HUES48 (cell line): ENCODE results near the gene INSYN1.

Experiments used
- H3K27ac ChIP-seq: one replicate; pipeline ENCODE4 v1.7.0; 2013; ENCODE audit warnings: low read depth, low read length, inconsistent platforms
- H3K27me3 ChIP-seq: 2 replicates; pipeline ENCODE4 v1.6.1; 2013; ENCODE audit warnings: mild to moderate bottlenecking, low read length; ENCODE audit not compliant: control insufficient read depth, insufficient read depth
- H3K36me3 ChIP-seq: 2 replicates; pipeline ENCODE4 v1.6.1; 2013; ENCODE audit warnings: low read length; ENCODE audit not compliant: control insufficient read depth, insufficient read depth
- H3K4me1 ChIP-seq: 2 replicates; pipeline ENCODE4 v1.6.1; 2013; ENCODE audit warnings: mild to moderate bottlenecking, low read length; ENCODE audit not compliant: control insufficient read depth, insufficient read depth
- H3K4me3 ChIP-seq: 2 replicates; pipeline ENCODE4 v1.5.1; 2013; ENCODE audit warnings: mild to moderate bottlenecking, low read depth, low read length
- H3K9ac ChIP-seq: 2 replicates; pipeline ENCODE4 v1.6.1; 2013; ENCODE audit warnings: mild to moderate bottlenecking, low read depth, low read length, moderate library complexity
- H3K9me3 ChIP-seq: 2 replicates; pipeline ENCODE4 v1.6.1; 2013; ENCODE audit warnings: low read length; ENCODE audit not compliant: control insufficient read depth, insufficient read depth

The INSYN1 gene

DNA sequence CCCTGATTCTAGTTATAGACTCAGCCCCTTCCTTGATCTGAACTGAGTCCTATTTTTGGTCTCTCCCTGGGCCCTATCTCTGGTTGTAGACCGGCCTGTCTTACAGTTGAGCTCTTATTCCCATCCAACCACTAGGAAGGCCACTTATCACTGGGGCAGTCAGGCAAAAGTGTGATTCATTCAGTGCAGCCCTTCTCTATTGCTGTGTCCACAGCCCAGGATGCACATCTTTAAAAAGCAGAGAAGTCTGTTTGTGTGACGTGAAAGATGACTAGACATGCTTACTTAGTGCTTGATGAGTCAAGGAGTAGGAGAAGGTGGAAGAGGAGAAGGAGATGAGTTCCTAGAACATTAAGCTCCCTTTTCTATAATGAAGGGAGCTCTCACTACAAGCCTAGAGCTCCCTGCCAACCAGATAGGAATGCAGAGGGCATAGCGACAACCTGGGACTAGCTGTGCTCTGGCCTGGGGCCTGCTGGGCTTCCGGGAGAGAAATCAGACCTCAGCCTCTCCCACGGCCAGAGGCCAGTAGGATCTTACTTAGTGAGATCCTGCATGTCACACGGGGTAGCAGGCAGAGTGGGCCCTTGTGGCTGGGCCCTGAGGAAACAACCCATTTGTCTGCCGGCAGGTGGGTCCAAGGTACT lies 25.7 kb downstream of the INSYN1 start:
- no peak overlapping the region for H3K4me3 ChIP-seq
- no peak overlapping the region for H3K27ac ChIP-seq
- no peak overlapping the region for H3K9ac ChIP-seq
- no peaks in the 10 kb centered on the region for H3K27me3 ChIP-seq
- H3K36me3 ChIP-seq: no peaks in the 10 kb centered on the region
- no peaks in the 10 kb centered on the region for H3K4me1 ChIP-seq
- H3K9me3 ChIP-seq: no peaks in the 10 kb centered on the region

DNA sequence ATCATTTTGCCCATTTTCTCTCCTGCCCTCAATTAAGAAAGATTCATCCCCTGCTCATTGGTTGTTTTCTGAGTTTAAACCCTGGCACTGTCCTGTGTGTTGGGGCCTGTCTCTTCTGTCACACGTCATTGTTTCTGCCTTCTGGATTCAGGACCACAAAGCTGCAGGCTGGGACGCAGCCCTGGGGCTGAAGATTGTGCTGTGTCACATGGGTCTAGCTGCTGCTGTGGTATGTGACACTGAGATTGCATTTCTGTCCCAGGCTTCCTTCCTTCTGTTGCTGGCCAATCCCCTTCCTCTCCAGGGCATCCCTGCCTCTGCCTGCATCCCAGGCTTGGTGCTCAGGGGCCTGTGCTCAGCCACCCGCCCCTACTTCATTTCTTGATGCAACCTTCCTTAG lies 28.9 kb downstream of the INSYN1 start:
- Histone ChIP-seq H3K36me3 (no peaks in the 10 kb centered on the region), H3K4me3 (no peak overlapping the region), H3K27me3 (no peaks in the 10 kb centered on the region), H3K9ac (no peak overlapping the region), H3K27ac (no peak overlapping the region), H3K9me3 (no peaks in the 10 kb centered on the region), H3K4me1 (no peaks in the 10 kb centered on the region)

DNA sequence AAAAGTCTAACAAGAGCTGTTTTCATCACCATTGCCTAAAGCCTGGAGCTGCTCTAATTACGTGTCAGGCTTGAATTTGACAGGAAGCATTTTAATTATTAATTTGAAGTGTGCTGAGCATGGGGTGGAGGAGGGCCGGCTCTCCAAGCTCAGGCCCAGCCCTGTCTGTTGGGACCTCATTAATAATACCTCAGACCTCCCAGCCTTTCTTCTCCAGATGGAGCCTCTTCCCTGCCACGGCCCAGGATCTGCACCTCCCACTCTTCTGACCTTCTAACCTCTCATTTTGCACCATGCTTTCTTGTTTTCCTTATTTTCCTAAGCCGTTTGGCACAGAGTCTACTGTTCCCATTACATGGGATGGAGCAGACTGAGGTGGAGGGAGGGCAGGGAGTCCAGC lies 30.0 kb downstream of the INSYN1 start:
- no peaks in the 10 kb centered on the region for H3K36me3 ChIP-seq
- H3K9me3 ChIP-seq: no peaks in the 10 kb centered on the region
- H3K27me3 ChIP-seq: no peaks in the 10 kb centered on the region; the same call in 1 of the 2 replicates
- H3K4me3 ChIP-seq: no peak overlapping the region
- no peak overlapping the region for H3K27ac ChIP-seq
- H3K9ac ChIP-seq: no peak overlapping the region
- no peaks in the 10 kb centered on the region for H3K4me1 ChIP-seq

DNA sequence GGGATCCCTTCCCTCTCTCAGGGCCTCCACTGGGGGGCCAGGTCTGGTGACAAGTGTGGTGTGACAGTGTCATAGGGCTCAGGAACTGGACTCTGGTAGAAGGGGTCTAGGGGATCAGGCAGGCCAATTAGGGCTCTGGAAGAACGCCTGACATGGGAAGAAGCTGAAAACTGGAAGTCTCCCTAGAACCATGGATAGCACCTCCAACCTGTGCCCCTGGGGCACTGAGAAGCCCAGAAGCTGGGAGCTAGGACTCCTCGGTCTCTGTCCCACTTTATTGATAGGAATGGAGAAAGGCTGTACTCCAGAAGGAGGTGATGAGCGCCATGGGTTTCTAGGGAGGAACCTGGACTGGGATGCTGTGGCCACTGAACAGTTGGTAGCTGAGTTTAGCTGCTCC lies 30.7 kb downstream of the INSYN1 start:
- Histone ChIP-seq H3K27ac (no peak overlapping the region), H3K9ac (no peak overlapping the region), H3K4me3 (no peak overlapping the region), H3K4me1 (no peaks in the 10 kb centered on the region), H3K9me3 (no peaks in the 10 kb centered on the region), H3K36me3 (no peaks in the 10 kb centered on the region), H3K27me3 (no peaks in the 10 kb centered on the region; the same call in 1 of the 2 replicates)

DNA sequence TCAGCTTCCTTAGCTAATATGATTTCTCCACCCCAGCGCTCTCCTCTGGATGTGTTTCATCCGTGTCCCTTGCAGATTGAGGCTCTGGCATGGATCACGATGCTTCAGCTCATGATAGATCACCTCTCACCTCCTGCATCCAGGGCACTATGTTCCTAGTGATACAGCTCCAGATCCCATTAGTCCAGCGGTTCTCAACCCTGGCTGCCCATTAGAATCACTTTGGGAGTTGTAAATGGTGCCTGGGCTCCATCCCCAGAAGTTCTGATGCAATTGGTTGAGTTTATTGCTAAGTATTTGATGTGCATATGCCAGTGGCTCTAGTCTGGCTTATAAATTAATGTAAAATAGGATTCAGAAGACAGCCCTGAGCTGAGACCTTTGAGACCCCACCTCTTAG lies 34.5 kb downstream of the INSYN1 start:
- H3K9me3 ChIP-seq: no peaks in the 10 kb centered on the region
- no peak overlapping the region for H3K9ac ChIP-seq
- no peaks in the 10 kb centered on the region for H3K4me1 ChIP-seq
- H3K27ac ChIP-seq: no peak overlapping the region
- H3K36me3 ChIP-seq: peaks cover 5% of the 10 kb centered on the region; the same call in 1 of the 2 replicates
- H3K4me3 ChIP-seq: no peak overlapping the region
- H3K27me3 ChIP-seq: no peaks in the 10 kb centered on the region; the same call in 1 of the 2 replicates

DNA sequence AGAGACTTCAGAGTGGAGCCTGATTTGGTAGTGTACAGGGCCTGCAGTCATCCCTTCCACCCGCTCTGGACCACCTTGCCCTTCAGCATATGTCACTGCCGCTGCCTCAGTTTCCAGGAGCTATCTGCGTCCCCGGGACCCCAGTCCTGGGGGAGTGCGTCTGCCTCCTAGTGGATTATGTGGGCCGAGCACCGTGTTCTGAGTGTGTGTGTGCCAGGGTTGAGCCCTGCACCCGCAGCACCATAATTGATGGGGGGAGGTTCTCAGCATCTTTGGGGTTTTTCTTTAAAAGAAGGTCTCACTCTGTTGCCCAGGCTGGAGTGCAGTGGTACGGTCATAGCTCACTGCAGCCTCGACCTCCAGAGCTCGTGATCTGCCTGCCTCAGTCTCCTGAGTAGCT lies 35.3 kb downstream of the INSYN1 start:
- Histone ChIP-seq H3K9me3 (no peaks in the 10 kb centered on the region), H3K36me3 (peaks cover 14% of the 10 kb centered on the region), H3K9ac (no peak overlapping the region), H3K27me3 (no peaks in the 10 kb centered on the region; the same call in 1 of the 2 replicates), H3K4me3 (no peak overlapping the region), H3K27ac (no peak overlapping the region), H3K4me1 (no peaks in the 10 kb centered on the region)

DNA sequence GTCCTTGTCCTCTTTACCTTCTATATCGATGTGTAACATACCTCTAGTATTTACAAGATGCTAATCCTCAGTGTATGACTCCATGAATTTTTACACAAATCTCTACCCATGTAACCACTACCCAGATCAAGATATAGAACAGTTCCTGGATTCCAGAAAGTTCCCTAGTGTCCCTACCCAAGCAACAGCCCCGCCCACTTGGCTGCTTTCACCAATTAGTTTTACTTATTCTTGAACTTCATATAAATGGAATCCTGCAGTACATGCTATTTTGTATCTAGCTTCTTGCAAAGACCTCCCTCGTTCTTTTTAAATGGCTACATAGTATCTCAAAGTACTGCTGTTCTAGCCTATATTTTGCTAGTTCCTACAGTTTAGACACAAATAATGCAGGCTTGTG lies 35.9 kb downstream of the INSYN1 start:
- H3K9ac ChIP-seq: no peak overlapping the region
- H3K9me3 ChIP-seq: no peaks in the 10 kb centered on the region
- H3K4me1 ChIP-seq: no peaks in the 10 kb centered on the region
- peaks cover 18% of the 10 kb centered on the region for H3K36me3 ChIP-seq
- no peak overlapping the region for H3K4me3 ChIP-seq
- H3K27me3 ChIP-seq: no peaks in the 10 kb centered on the region; the same call in 1 of the 2 replicates
- H3K27ac ChIP-seq: no peak overlapping the region

DNA sequence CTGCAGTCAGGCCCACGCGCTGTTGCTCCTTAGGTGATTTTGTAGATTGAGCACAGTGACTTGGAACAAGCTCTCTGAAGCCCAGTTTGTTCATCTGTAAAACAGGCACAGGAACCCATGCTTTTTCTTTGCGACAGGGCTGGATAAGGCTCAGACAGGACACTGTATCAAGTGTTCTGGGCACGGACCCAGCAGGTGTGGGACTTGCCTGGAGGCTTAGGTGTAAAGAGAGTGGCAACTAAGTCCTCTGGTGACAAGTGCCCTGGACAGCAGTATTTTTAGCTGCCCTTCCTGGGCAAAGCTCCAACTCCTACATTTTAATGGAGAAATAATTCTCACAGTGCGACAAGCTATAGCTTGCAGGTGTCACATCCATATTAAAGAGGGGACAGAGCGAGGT lies 36.7 kb downstream of the INSYN1 start:
- Histone ChIP-seq H3K27ac (no peak overlapping the region), H3K36me3 (peaks cover 20% of the 10 kb centered on the region), H3K4me1 (no peaks in the 10 kb centered on the region), H3K4me3 (no peak overlapping the region), H3K27me3 (no peaks in the 10 kb centered on the region; the same call in 1 of the 2 replicates), H3K9ac (no peak overlapping the region), H3K9me3 (no peaks in the 10 kb centered on the region)

DNA sequence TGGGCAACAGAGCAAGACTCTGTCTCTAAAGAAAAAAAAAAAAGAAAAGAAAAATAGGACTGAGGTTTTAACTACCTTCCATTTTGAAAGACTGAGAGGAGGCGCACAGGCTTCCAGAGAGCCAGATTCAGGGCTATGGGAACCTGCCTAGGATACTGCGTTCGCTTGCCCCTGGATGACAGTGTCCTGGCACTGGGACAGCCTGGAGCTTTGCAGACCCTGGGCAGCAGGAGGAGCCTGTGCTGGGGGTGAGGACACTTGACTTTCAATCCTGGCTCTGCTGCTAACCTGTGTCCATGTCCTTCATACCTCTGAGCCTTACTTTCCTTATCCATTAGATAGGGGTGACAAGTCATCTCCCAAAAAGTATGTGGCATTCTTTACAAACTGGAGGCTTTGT lies 37.7 kb downstream of the INSYN1 start:
- Histone ChIP-seq H3K27ac (no peak overlapping the region), H3K9ac (no peak overlapping the region), H3K4me1 (no peaks in the 10 kb centered on the region), H3K4me3 (no peak overlapping the region), H3K36me3 (peaks cover 28% of the 10 kb centered on the region), H3K27me3 (no peaks in the 10 kb centered on the region; the same call in 1 of the 2 replicates), H3K9me3 (no peaks in the 10 kb centered on the region)

DNA sequence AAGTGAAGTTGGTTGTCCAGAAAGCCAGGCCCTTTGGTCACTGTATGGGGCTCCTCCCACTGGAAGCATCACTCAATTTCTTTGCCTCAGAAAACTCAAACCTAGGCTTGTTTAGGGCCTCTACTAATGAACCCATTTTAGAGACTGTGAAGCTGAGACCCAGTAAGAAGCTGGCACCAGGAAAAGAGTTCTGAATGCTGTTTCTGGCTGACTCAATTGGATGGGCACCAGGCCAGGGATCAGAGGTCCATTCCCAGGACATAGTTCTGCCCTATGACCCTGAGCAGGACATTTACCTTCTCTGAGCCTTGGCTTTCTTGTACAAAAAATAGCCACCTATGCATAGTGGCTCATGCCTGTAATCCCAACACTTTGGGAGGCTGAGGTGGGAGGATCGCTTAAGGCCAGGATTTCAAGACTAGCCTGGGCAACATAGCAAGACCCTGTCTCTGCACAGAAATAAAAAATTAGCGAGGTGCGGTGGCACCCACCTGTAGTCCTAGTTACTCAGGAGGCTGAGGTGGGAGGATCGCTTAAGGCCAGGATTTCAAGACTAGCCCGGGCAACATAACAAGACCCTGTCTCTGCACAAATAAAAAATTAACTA lies 38.4 kb downstream of the INSYN1 start:
- H3K27ac ChIP-seq: no peak overlapping the region
- H3K4me3 ChIP-seq: no peak overlapping the region
- peaks cover 34% of the 10 kb centered on the region for H3K36me3 ChIP-seq
- H3K9ac ChIP-seq: no peak overlapping the region
- no peaks in the 10 kb centered on the region for H3K9me3 ChIP-seq
- no peaks in the 10 kb centered on the region for H3K4me1 ChIP-seq
- H3K27me3 ChIP-seq: no peaks in the 10 kb centered on the region; the same call in 1 of the 2 replicates

DNA sequence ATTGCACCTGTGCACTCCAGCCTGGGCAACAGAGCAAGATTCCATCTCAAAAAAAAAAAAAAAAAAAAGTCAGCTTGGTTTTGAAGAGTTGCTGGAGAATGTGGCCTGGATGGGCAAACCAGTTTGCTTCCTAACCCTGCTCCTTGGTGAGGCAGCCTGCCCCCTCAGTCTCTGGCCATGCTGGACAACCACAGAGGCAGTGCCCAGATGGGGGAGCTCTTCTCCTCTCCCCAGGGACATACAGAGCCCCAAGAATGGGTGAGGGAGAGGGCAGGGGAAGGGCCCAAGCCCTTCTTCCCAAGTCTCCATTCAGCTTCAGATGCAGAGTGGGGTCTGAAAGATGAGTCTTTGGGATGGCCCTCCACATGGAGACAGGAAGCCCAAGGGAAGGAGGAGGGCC lies 41.0 kb downstream of the INSYN1 start:
- Histone ChIP-seq H3K36me3 (peaks cover 59% of the 10 kb centered on the region), H3K9me3 (no peaks in the 10 kb centered on the region), H3K27ac (no peak overlapping the region), H3K4me1 (no peaks in the 10 kb centered on the region), H3K9ac (no peak overlapping the region), H3K4me3 (no peak overlapping the region), H3K27me3 (no peaks in the 10 kb centered on the region)
